ENCODE results near the gene EHD4.

EHD4 gene

DNA sequence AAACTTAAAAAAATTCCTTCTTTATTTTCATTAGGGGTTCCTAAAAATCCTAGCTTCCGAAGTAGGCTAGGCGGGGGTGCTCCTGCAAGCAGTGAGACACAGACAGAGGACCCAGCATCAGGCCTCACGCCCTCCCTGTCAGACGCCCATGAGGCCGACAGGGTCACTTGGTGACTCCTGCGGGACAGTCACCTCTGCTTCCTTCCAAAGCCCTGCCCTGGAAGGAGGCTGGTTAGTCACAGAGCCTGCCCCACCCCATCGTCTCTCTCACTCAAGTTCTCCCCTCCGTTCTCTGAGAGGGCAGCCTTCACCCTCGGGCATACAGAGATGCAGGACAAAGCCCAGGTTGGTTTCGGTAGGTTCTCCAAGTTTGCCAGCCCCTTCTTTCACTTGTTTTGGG is 38.6 kb downstream of the EHD4 start:
- no peak for DNase-seq

DNA sequence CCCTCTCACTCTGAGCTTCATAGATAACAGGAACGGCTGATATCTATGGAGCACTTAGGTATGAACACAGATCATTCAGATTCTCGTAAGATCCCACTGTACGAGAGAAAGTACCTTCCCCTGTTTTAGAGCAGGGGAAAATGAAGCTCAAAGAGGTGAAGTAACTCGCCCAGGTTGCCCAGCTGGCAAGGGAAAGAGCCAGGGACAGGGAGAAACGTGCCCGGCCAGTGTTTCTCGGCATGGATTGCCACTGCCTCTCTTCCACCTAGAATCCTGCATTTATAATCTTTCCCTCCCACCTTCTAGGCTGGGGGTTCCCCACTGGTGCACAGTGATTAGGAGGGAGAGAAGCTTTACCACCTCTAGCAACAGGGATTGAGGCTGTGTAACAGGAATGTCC is 39.0 kb downstream of the EHD4 start:
- DNase-seq: no peak

DNA sequence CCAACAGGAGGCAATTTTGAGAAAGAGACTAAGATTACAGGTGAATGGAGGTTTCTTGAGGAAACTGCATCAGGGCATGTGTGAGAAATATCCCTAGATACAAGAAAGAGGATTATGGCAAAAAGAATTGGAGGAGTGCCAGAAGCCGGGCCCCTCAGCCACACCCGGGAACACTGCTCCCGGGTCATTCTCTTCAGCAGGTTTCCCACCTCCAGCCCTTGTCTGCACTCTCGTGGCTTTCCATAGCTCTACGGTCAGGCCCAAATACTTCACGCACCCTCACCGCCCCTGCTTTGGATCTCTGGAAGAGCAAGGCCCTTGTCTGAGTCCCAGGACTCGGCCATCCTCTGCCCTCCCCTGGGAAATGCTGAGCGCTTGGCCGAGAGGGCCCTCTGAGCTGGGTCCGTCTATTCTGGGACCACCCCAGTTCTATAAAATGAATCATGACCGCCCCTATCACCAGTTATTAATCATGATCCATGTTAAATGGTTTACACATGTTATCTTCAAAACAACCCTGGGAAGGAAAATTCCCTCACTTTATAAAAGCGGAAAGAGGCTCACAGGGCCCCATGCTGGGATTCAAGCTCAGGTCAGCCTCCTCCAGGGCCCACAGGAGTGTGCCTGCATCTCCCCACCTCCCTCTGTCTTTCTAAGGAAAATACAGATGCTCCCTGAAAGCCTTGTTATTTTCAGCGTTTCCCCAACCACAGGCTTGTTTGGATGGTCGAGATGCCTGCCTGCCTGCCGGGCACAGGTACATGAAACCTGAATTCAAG is 39.7 kb downstream of the EHD4 start:
- no peak for DNase-seq

DNA sequence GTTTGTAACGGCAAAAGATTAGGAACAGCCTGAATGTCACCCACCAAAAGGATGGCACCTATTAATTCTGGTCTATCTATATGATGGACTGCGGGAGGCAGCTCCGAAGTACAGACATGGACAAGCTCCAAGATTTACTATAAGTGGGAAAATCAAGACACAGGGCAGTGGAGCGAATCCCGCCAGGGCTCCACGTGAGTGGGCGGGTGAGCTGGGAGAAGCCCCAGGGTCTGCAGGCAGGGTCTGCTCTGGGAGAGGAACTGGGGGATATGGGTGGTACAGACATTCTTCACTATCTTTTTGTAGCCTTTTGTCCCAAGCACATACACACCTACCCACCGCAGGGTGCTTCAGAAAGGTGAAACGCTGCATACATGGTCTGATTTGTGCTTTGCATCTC is 40.3 kb downstream of the EHD4 start:
- DNase-seq: no peak

DNA sequence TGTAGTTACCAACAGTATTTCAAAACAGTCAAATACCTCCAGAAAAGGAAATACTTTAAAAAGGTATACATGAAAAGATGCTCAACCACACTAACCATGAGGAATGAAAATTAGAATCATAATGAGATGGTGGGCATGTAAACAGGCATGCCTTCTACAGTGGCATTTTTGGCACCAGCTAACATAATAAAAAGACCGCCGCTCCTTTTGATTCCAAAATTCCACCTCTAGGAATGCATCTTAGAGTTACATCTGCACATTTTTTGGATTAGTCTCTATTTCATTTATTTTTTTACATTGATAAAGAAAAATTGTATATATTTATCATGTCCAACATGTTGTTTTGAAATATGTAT is 41.5 kb downstream of the EHD4 start:
- DNase-seq: no peak

DNA sequence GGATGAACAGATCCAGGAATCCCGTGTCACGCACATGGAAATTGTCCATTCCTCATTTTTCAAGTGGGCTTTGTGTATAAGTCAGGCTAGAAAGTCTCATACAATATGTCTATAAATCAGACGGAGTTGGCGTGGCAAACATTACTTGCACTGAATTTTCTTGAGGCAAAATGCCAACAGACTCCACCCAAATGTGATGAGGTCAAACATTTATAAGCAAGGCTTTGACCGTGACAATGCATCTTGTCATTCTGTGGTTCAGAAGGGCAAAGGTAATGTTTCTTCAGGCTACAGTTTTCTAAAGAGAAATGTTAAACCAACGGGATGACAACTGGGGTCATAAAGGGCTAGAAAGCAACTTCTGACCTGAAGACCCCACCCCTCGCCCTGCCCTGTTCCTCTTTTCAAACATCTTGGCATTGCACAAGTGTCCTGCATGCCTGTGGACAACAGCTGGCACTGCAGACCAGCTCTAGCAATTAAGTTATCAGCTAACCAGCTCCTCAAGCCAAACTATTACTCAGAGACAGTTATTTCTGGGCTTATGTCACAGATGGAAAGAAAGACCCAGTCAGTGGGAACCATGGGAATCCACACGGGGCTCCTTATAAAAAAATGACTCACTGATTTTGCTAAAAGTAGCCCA is 42.0 kb downstream of the EHD4 start:
- no peak for DNase-seq

DNA sequence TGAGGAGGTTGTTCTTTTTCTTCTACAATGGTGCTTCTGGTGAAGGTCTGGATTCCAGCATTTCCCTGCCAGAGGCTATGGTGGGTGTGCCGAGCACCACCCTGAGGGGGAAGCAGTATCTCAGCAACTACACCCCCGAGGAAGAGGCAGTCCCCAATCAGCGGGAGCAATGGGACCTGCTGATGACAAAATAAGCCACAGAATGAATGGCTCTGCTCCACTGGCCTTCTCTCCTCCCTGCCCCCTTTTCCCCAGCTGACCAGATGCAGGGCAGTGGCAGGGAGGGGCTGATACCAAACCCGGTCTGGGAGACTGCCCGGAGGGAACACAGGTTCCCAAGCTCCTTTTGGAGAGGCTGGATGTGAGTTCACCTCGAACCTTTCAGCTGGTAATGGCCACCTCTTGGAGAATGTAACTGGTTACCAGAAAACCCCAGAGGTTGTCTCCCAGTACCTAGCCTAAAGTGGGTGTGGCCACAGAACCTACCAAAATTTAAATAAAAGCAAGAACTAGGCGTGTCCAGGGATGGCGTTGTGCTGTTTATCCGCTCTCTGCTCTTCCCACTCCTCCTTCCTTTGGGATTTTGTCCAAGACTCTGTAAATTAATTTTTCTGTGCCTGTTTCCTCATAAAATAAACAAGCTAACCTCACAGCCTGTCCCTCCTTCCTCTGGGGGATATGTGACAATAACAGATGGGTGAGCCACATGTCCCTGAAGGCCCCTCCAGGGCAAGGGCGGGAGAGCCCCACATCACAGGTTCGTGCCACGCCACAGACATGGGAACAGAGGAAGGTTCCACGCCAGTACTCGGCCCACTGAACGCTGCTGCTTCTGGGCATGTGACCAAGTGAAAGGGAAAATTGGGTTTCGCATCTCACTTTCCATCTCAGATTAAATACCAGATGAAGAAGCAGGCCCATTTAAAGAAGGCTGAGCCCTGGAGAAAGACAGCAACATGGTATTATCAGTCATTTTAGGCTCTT is 43.4 kb downstream of the EHD4 start:
- no peak for DNase-seq

DNA sequence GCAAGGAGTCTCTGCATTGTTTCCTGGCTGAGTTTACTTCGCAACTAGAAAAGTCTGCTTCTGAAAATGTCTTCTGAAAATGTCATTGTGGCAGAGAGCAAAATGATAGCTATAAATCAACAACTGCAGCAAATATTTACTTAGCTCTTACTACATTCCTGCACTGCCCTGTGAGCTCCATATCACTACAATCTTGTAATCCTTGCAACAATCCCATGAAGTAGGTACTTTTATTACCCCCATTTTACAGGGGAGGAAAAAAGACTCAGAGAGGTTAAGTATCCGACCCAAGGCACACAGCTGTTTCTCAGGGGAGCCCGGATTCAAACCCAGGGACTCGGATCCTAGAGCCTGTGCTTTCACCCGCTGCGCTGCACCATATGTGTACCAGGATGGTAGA is 44.3 kb downstream of the EHD4 start:
- no peak for DNase-seq

DNA sequence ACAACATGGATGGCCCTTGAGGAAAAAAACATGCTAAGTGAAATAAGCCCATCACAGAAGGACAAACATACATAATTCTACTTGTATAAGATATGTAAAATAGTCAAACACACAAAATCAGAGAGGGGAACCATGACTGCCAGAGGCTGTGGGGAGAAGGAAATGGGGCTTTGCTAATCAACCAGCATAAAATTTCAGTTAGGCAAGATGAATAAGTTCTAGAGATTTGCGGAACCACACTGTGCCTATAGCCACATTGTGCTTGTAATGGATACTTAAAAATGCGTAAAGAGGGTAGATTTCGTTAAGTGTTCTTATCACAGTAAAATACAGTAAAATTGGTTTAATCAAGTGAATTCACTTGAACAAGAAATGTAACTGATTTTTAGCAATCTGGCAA is 44.8 kb downstream of the EHD4 start:
- DNase-seq: no peak

DNA sequence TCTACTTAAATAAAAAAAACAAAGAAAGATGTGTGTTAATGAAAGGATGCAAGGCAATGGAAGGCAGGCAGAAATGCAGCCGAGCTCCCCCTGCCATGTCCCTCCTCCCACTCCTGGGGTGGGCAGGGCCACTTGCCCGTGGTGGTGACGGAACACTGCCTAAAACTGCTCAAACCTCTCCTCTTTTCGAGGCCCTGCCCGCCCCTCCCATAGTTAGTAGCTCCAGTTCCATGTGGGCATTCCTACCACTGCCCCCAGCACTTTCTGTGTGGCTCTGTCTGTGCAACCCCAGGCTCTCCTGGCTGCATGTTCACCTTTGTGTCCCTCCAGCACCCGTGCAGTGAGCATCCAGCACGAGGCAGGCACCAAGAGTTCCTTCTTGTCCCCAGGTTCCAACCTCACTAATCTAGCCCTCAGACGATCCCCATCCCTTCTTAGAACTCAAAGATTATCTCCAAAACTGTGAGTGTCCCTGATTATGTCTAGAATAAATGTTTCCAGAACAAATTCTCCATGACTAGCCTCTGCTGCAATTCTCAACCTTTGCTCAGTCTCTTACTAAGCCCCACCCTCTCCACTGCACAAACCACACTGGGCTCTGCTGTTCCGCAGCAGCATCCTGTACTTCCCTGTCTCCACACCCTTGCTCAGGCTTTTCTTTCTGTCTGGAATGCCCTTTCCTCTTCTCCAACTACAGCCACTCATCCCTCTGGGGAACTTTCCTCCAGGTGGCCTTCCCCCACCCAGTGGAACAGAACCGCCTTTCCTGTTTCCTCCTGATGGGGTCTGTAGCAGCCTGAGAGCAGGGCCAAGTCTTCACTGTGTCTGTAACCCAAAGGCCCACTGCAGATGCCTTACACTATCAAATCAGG is 45.9 kb downstream of the EHD4 start:
- DNase-seq: no peak

DNA sequence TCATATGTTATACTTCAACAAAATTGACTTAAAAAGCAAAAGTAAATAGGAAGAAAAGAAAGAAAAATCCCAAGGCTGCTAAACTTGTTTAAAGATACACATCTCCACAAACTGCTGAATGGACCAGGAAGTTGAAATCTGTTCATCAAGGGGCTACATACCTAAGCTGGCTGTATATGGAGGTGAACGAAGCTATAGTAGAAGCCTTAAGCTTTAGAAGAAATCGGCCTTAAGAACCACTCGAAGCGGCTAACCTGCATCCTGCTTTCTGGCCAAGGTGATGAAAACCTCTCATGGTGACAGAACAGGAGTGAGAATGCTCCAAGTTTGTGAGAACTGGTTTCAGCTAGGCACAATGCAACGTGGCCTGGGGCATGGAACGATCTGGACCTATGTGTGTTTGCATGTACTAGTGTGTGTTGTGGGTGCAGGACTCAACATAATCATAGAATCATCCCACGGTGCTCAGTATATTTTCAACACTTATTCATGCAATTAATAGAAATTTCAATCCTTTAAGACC is 47.2 kb downstream of the EHD4 start:
- no peak for DNase-seq

DNA sequence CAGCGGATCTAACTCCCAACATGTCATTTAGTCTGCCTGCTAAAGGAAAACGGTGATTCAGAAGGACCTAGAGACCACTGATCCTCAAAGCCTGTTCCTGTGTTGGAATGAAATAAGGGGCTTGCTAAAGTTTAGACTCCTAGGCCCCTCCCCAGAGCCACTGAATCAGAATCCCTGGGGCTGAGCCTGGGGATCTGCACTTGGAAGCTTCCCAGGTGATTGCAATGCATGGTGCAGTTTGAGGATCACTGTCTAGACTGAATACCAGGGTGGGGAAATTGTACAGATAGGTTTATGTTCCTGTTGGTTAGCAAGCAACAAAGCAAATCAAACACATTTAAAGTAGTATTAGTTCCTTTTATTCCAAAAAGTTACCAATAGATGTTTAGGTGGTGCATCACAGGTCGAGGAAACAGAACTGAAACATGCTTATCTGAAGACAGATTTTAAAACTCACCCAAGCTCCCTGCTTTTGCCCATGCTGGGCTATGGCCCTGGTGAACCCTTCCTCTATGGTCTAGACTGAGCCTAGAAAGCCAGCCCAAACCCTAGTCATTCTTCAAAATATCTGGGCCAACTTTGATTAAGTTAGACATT is 48.9 kb downstream of the EHD4 start:
- no peak for DNase-seq

DNA sequence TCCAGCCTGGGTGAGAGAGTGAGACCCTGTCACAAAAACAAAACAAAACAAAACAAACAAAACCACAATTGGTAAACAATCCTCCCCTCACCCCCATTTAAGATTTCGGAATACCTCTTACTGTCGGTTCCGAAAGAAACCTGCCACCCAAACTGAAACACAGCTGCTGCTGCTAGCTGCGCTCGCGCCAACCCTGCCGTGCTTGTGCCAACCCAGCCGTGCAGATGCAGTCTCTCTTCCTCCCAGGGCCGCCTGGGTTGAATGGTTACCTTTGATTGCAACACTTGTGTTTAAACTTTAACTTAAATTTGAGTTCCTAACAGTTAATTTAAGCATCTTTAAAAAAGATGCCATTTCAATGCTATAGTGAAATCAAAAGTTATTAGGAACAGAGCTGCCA is 50.0 kb downstream of the EHD4 start:
- DNase-seq: no peak

DNA sequence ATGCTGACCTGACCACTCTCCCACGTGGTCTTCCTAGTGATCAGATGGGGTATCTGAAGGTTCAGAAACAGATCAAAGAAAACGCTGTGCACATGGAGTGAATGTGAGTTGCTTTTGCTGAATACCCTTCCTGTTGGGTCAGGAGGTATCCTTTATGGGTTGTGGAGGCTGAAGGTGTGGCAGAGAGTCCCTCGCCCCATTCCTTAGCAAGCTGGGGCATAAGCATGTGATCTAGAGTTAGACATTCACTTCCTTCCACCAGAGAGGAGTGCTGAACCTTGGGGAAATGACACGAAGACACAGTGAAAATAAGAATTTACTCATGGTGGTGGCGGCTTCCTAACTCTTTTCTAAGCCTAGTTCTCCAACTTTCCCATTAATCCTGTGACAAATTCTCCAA is 50.7 kb downstream of the EHD4 start:
- DNase-seq: no peak

DNA sequence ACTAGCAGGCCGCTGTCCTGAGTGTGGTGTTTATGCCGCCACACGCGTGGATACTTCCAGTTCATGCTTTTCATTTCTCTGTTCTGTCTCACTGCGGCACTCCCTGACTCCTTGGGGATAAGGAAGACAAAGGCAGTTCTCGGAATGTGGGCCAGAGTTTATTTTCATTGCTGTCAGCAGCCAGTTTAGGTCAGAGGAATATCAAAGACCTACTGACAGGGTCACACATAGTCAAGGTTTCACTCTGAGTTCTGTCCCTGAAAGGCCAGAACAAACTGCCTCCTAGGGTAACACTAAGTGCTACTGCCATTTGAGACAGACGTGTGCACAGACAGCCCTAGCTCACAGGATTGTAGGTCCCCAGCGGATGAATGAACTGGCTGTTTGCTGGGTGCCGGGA is 51.2 kb downstream of the EHD4 start:
- no peak for DNase-seq

DNA sequence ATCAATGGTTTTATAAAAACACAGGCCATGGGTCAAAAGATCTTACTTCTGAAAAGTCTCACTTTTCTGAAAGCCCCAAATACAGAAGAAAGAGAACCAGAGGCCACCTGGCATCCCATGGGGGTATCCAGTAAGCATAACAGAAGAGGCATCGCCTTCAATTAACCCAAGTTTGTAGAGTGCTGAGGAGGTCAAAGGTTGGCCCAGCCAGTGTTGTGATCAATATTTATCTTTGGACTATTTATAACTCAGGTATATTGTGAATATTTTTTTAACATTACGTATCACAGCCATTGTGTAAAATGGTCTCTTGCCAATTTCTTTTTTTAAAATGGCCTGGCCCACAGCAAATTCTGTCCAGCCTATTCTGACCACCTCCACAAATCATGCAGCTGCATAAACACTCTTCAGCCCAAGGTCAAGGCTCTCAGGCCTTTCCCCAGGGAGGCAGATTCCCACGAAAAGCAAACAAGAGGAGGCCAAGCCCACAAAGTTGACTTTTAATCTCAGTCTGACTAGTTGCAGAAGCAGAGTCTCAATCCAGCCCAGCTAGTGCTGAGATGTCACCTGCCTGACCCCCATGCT is 52.3 kb downstream of the EHD4 start:
- DNase-seq: no peak

DNA sequence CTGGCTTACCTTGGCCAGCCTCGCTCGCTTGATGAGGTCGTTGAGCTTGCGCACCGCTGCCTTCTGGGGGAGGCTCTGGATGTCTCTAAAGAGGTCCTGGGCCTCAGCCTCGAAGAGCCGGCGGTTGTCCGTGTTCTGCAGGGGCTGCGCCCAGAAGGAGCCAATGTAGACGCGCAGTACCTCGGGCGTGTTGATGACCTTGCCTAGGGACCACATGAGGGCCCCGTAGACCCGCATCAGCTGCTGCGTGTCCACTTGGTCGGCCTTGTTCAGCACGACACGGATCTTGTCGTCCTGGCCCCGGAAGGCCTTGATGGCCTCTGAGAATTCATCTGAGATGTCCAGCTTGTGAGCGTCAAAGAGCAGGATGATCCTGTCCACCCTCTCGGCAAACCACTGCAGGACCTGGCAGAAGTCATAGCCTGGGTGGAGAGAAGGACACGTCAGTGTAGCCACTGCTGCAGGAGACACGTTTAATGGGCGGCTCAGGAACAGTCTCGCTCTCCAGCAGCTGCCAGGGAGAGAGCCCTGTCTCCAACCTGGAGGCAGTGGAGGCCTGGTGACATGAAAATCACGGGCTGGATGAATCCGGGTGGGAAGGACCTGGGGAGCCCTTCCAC is 53.0 kb downstream of the EHD4 start:
- no peak for DNase-seq

DNA sequence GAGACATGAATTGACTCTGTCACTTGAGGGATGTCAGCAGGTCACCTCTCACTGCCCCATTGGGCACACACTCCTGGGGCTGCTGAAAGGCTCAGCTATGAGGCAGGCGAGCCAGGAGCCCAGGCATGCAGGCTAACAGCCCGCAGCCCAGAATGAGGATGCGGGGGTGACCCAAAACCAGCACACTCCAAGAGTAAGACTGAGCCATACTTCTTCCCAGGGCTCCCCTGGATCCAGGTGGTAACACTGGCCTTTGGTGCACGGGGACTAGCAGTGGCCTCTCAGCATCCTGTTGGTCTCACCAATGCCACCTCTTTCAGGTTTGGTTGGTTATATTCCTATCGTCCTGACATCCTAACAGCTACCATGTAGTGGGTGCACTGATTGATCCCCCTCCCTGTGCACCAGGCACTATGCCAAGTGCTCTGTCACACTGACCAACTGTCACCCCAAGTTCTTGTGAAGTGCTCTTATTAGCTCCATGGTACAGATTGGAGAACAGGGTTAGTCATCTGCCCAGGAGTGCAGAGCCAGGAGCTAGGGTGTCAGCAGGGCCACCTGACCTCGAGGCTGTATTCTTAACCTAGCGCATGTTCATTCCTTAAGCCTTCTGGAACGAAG is 53.7 kb downstream of the EHD4 start:
- DNase-seq: no peak

DNA sequence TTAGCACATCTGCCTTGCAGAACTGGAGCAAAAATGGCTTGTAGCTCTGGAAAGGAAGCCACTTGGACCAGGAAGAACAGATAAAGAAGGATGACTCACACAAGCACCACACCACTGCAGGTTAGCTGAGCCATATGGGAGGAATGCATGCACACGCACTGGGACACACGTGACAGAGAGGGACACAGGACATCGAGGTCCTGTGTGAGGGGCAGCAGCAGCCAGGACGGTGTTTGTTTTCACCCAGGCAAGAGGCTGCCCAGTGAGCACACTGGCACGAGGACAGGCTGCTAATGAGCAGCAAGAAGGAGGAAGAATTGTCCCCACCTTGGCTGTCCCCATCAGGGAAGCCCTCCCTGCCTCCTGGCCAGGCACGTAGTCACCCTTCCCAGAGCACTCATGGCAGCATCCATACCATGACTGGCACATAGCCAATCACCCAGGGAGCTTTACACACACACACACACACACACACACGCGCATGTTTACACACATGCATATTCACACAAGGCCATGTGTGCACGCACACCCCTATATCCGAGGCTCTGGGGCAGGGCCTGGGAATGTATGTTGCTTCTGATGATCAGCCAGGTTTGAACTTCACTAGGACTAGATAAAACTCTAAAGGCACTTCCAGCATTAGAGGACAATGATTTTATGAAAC is 54.5 kb downstream of the EHD4 start:
- DNase-seq: no peak
